ENCODE measurements around the gene COX8A.

DNA sequence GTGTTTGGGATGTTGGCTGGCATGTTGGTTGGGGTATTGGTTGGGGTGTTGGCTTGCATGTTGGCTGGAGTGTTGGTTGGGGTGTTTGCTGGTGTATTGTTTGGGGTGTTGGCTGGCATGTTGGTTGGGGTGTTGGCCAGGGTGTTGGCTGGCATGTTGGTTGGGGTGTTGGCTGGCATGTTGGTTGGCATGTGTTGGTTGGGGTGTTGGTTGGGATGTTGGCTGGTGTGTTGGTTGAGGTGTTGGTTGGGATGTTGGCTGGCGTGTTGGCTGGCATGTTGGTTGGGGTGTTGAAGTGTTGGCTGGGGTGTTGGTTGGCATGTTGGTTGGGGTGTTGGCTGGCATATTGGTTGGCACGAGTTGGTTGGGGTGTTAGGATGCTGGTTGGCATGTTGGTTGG, 36.4 kb downstream of the COX8A start:
- TF ChIP-seq EZH2 (IDR thresholded peaks at IDR 0.05; ENCODE audit: low read length, unreplicated experiment) (no peak), CTCF (conservative IDR thresholded peaks at IDR 0.05; ENCODE audit: low read depth, low read length) (no peak), EZH2phosphoT487 (IDR thresholded peaks at IDR 0.05; ENCODE audit: borderline replicate concordance, low read length) (no peak)

All from PC-3 (cell line).